GM11168 (cell line): ENCODE data around the gene ZBTB44.
"Not testable (repeated sequence)": the region's sequence is repeated elsewhere in the genome, so short reads cannot be mapped to it uniquely, and the experiment has no call there.

Experiments used
- in situ Hi-C: fragments of 300-500 bp; cut with MboI; formaldehyde crosslinking; loops from one replicate; pipeline ENCODE4 v1.12.0; 2022; ENCODE audit warnings: low sequenced_read_pairs; ENCODE audit not compliant: unreplicated experiment

Gene ZBTB44

GRCh38 chr11:130251763-130252162, 63.0 kb downstream of the ZBTB44 start:
- in situ Hi-C loops: not testable (repeated sequence)

DNA sequence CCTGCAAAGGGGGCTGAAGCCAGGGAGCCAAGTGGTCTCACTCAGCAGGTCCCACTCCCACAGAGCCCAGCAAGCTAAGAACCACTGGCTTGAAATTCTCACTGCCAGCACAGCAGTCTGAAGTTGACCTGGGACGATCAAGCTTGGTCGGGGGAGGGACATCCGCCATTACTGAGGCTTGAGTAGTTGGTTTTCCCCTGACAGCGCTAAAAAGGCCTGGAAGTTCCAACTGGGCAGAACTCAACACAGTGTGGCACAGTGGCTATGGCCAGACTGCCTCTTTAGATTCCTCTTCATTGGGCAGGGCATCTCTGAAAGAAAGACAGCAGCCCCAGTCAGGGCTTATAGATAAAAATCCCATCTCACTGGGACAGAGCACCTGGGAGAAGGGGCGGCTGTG, 64.8 kb downstream of the ZBTB44 start:
- in situ Hi-C loops: not testable (repeated sequence)

GRCh38 chr11:130249371-130249770, 65.3 kb downstream of the ZBTB44 start:
- in situ Hi-C loops: no loop called here

GRCh38 chr11:130247319-130247718, 67.4 kb downstream of the ZBTB44 start:
- in situ Hi-C loops: no loop called here

GRCh38 chr11:130246738-130247137, 68.0 kb downstream of the ZBTB44 start:
- in situ Hi-C loops: no loop called here

- in situ Hi-C loops: no loop called here
Measured at GRCh38 chr11:130246270-130246669, 68.4 kb downstream of the ZBTB44 start.

DNA sequence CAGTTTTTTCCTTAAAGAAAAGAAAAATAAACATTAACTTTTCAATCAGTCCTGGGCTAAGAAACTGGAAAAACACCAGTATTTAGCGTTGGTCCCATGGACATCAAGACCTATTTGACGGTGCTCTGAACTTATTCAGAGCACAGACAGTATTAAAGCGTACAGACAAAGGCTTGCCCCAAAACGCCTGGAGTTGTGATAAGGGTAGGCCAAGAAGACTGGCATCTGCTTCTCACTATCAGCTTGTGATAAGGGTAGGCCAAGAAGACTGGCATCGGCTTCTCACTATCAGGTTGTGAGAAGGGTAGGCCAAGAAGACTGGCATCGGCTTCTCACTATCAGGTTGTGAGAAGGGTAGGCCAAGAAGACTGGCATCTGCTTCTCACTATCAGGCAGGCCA, 69.3 kb downstream of the ZBTB44 start:
- in situ Hi-C loops: not testable (repeated sequence)

GRCh38 chr11:130244848-130245247, 69.9 kb downstream of the ZBTB44 start:
- in situ Hi-C loops: no loop called here

GRCh38 chr11:130243816-130244215, 70.9 kb downstream of the ZBTB44 start:
- in situ Hi-C loops: no loop called here

DNA sequence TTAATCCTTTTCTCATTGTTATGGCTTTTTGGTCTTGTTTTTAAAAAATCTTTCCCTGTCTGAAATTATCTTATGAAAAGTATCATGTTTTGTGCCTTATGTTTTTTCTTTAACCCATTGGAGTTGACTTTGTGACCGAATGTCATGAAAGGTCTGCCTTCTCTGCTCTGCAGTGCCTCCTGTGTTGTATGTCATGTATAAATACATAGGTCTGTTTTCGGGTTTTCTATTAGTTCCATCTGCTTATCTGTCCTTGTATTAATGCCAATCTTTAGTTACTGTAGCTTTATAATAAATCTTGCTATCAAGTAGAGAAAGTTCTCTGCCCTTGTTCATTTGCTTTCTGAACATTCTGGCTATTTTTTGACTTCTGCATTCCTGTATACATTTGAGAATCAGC, 73.0 kb downstream of the ZBTB44 start:
- in situ Hi-C loops: no loop called here

GRCh38 chr11:130237282-130238006, 77.3 kb downstream of the ZBTB44 start:
- in situ Hi-C loops: no loop called here

- in situ Hi-C loops: no loop called here
Measured at GRCh38 chr11:130234315-130234714, 80.4 kb downstream of the ZBTB44 start.

GRCh38 chr11:130233888-130234287, 80.8 kb downstream of the ZBTB44 start:
- in situ Hi-C loops: not testable (repeated sequence)

GRCh38 chr11:130233486-130233885, 81.2 kb downstream of the ZBTB44 start:
- in situ Hi-C loops: not testable (repeated sequence)

- in situ Hi-C loops: no loop called here
Measured at GRCh38 chr11:130227373-130227772, 87.3 kb downstream of the ZBTB44 start.

GRCh38 chr11:130223291-130223971, 91.3 kb downstream of the ZBTB44 start:
- in situ Hi-C loops: loop anchor here (25.0 kb wide), 2 partner anchors 189 to 639 kb away; no protein-coding TSS in a partner anchor

GRCh38 chr11:130220311-130221035, 94.2 kb downstream of the ZBTB44 start:
- in situ Hi-C loops: loop anchor here (25.0 kb wide), 2 partner anchors 192 to 642 kb away; no protein-coding TSS in a partner anchor

DNA sequence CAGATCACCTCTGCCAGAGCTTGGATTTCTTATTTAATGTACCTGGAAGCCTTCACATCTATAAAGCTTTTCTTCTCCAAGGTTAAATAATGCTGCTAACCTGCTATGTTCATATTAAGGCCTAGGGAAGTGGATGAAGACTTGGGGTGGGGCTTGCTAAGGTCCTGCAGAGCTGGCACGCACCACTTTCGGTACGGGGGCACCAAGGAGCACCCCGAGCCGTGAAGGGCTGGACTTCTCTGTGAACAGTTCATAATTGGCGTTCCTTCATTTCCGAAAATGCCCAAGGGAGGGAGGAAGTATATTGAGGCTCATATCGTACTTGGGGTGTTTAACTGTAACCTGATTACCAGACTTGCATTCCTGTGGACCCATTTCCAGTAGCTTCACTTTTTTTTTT, 95.6 kb downstream of the ZBTB44 start:
- in situ Hi-C loops: loop anchor here (25.0 kb wide), 2 partner anchors 193 to 643 kb away; no protein-coding TSS in a partner anchor

DNA sequence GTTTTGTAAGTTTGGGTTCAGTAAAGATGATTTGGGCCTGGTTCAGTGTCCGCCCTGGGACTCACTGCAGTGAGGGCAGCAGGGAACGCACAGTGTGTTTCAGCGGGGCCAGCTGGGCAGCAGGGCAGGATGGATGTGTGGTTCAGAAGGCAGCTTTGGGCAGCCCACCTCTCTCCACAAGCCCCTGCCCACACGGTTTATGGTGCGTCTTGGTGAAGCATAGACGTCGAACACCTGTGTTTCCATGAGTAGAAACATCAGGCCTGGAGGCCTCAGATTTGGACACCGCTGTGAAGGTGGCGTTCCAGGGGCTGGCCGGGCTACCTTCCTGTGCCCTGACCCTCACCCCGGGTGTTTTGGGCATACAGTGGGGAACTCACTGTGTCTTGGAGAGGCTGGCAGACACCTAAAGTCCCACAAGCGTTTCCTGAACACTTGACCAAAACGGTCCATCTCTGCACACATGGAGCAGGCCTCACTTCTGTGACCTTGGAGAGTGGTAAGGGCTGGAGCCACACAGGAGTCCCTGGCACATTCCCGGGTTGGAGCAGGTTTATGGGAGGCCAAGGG, 96.1 kb downstream of the ZBTB44 start:
- in situ Hi-C loops: loop anchor here (25.0 kb wide), 2 partner anchors 194 to 644 kb away; no protein-coding TSS in a partner anchor
